ENCODE results near the gene CYB5D1.

Gene CYB5D1

DNA sequence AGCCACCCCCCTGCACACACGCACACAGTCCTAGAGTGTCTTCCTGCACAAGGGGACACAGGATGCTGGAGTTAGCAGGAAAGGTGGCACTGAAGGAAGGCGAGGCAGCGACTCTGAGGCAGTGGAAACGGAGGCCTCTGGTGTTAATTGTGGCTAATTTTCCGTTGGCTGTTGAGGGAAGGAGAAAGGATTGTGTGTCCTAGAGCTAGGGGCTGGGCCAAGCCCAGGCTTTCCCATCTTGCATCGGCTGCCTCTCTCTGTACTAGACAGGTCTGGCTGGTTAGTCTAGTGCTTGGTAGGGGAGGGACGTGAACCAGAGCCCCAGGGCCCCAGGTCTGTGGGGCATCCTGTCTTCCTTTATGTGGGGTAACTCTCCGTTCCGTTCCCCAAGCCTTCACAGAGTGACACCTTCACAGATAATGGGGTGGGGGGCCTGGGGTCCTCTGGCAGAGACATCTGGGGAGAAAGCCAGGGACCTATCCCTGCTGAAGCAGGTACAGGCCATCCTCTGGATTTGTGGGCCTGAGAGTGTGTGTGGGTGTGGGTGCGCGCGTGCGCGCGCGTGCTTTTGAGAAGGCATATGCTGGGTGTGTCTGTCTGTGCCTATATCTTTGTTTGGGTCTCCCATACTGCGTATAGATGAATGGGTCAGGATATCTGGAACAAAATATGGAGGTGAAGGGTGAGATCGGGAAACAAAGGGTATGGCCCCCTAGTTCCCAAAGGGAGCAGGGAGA lies 30.5 kb downstream of the CYB5D1 start, which contains the start of gene CHD3:
TSS of gene CHD3 (plus strand) at position 606 of the 737 bp plus-strand sequence. CDS start 212 bp downstream, outside the sequence.
- no peak for DNase-seq

DNA sequence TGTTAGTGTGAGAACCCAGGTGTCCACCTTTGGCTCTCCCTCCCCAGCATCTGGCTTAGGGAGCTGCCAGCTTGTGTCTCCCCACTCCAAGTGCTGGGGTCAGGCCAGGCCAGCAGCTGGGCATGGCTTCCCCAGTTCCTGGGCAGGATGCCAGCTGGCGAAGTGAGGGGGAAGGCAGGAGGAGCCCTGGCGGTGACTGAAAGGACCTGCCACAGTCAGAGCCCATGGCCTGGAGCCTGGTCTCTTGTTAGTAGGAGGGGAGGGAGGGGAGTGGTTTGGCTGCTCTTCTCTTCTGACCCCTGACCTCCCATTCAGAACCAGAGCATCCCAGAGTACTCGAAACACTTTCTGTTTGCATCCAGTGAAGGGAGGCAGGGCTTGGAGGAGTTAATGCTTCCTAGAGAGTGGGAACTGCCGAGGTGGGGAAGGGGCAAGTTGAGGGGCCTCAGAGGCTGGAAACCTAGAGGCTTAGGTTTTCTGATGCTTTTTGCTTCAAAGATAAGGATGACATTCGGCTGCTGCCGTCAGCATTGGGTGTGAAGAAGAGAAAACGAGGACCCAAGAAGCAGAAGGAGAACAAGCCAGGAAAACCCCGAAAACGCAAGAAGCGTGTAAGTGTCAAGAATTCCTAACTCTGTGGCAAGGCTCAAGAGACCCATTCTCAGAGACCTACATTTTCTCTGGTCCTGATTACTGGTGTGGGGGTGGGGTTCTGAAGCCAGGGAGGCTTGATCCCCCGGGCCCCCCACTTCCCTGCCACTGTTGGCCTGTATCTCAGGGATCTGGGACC lies 31.6 kb downstream of the CYB5D1 start:
- DNase-seq: peak; percentile 72 to 77

DNA sequence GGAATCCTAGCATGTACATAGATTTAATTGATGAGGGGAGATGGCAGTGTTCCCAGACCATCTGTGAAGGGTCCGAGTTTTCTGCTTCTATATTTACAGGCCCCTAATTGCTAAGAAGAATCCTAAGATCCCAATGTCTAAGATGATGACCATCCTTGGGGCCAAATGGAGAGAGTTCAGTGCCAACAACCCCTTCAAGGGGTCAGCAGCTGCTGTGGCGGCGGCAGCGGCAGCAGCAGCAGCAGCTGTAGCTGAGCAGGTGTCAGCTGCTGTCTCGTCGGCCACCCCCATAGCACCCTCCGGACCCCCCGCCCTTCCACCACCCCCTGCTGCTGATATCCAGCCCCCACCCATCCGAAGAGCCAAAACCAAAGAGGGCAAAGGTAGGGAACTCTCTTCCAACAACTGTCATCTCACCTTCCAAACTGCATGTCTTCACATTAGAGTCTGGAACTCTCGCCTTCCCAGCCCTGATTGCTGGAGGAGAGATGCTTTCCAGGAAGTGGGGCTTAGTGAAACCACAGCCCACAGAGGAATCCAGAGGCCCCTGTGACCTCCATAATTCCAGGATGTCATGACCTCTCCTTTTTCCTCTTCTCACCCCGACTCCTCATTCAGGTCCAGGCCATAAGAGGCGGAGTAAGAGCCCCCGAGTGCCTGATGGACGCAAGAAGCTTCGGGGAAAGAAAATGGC lies 35.5 kb downstream of the CYB5D1 start:
- no peak for DNase-seq

DNA sequence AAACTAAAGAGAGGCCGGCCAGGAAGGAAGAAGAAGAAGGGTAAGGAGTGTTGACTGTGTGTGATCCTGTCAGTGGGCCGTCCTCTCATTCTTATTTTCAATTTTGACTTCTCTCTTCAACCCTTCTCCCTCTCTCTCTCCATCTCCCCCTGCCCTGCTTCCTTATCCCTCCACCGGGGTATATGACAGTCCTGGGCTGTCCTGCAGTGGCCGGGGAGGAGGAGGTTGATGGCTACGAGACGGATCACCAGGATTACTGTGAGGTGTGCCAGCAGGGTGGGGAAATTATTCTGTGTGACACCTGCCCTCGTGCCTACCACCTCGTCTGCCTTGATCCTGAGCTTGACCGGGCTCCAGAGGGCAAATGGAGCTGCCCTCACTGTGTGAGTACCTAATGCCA lies 36.4 kb downstream of the CYB5D1 start:
- no peak for DNase-seq

DNA sequence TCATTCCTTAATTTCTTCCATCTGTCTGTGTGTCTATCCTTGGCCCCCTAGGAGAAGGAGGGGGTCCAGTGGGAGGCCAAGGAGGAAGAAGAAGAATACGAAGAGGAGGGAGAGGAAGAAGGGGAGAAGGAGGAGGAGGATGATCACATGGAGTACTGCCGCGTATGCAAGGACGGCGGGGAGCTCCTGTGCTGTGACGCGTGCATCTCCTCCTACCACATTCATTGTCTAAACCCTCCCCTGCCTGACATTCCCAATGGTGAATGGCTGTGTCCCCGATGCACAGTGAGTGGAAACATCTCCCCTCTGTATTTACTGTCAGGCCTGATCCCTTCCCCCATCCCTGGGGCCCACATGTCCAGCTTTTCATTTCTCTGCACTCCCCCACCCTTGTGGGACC lies 37.1 kb downstream of the CYB5D1 start:
- DNase-seq: no peak

DNA sequence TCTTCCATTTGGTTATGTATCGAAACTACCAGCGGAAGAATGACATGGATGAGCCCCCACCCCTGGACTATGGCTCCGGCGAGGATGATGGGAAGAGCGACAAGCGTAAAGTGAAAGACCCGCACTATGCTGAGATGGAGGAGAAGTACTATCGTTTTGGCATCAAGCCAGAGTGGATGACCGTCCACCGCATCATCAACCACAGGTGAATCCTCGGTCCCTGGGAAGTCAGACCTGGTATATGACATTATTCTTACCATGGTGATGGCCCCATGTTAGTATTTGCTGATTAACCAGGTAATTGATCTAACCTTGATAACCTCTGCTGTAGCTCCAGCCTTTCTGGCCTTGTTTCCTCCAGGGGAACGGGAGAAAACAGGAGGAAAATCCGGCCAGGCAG lies 39.3 kb downstream of the CYB5D1 start:
- no peak for DNase-seq

DNA sequence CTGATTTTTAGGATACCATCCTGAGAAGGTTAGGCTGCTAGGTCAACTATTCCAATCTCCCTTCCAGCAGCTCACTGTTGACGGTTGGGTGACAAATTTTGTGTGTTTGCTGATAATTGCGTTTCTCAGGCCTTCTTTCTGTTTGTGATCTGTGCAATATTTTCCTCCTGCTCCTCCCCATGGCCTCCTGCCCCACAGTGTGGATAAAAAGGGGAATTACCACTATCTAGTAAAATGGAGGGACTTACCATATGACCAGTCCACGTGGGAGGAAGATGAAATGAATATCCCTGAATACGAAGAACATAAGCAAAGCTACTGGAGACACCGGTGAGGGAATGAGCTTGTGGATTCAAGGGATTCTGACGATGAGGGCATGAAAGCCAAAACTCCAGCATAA lies 40.0 kb downstream of the CYB5D1 start:
- DNase-seq: no peak

DNA sequence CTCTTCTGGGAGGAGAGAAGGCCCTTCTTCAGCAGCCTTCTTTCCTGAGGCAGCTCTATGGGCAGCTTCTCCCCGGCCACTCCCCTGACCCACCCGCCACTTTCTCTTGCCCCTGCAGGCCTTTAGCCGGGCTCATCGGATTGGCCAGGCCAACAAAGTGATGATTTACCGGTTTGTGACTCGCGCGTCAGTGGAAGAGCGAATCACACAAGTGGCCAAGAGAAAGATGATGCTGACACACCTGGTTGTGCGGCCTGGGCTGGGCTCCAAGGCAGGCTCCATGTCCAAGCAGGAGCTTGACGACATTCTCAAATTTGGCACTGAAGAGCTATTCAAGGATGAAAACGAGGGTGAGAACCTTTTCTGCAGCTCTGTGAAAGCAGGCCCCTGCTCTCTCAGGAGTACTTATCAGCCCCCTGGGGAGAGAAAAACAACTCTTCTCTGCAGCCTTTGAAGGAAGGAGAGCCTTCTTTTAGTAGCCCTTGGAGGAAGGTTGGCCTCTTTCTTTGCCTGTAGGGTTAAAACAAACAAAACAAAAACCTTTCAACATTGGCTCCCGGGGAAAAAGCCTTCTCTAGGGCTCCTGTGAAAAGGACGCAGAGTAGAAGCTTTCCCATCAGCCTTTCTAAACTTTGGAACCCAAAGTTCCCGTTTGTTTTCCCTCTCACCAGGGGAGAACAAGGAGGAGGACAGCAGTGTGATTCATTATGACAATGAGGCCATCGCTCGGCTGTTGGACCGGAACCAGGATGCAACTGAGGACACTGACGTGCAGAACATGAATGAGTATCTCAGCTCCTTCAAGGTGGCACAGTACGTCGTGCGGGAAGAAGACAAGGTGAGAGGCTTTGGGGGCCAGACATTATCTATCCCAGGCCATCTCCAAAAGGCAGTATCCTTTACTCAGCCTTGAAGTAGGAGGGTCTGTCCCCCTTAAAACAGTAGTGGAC lies 45.6 kb downstream of the CYB5D1 start:
- no peak for DNase-seq

DNA sequence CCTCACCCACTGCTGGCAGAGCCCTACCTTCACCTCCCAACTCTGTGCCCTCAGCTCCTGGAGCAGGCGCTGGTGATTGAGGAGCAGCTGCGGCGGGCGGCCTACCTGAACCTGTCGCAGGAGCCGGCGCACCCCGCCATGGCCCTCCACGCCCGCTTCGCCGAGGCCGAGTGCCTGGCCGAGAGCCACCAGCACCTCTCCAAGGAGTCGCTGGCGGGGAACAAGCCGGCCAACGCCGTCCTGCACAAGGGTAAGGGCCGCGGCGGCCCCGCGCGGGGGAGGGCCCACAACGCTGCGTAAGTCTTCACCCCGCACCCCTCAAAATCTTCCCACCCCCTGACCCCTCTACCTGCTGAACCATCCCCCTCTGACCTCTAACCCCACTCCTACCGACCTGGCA lies 51.3 kb downstream of the CYB5D1 start:
- no peak for DNase-seq

DNA sequence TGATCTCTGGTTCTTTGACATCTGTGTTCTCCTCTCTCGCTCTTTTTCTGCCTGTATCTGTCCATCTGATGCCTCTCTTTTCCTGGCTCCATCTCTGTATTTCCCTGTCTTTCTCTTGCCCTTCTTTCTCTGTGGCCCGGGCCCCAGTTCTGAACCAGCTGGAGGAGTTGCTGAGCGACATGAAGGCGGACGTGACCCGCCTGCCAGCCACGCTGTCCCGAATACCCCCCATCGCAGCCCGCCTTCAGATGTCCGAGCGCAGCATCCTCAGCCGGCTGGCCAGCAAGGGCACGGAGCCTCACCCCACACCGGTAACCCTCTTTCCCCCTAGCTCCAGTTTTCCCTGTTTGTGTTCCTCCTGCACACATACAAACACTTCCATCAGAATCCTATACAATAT lies 52.5 kb downstream of the CYB5D1 start:
- no peak for DNase-seq

DNA sequence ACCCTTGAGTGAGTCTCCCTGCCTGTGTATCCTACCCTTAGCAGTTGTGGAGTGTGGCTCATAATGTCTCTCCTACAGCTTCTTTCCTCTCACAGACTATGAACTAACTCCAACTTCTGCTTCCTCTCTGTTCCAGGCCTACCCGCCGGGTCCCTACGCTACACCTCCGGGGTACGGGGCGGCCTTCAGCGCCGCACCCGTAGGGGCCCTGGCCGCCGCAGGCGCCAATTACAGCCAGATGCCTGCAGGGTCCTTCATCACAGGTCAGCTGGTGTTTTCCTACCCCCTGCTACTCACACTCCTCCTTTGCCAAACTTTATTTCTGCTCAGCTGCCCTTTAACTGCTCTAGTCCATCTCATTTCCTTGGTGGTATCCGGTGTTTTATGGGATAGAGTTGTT lies 52.9 kb downstream of the CYB5D1 start:
- DNase-seq: no peak

DNA sequence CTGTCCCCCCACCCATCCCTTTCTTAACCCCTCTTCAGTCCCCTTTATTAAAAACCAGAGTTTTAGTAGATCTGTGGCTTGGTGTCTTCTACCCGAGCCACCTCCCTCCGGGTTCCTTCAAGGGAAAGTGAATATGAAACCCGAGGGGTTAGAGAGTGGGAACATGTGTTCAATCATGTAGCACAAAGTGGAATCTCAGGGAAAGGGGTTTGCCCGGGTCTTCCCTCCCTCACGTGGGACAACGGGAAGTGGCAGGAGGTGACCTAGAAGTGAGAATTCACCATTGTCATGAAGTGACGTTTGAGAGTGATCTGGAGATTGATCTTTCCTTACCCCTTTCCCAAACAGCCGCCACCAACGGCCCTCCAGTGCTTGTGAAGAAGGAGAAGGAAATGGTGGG lies 53.3 kb downstream of the CYB5D1 start:
- DNase-seq: no peak
